ENCODE data around the gene FAM174B.
"Not testable (repeated sequence)": the region's sequence is repeated elsewhere in the genome, so short reads cannot be mapped to it uniquely, and the experiment has no call there.

The FAM174B gene

DNA sequence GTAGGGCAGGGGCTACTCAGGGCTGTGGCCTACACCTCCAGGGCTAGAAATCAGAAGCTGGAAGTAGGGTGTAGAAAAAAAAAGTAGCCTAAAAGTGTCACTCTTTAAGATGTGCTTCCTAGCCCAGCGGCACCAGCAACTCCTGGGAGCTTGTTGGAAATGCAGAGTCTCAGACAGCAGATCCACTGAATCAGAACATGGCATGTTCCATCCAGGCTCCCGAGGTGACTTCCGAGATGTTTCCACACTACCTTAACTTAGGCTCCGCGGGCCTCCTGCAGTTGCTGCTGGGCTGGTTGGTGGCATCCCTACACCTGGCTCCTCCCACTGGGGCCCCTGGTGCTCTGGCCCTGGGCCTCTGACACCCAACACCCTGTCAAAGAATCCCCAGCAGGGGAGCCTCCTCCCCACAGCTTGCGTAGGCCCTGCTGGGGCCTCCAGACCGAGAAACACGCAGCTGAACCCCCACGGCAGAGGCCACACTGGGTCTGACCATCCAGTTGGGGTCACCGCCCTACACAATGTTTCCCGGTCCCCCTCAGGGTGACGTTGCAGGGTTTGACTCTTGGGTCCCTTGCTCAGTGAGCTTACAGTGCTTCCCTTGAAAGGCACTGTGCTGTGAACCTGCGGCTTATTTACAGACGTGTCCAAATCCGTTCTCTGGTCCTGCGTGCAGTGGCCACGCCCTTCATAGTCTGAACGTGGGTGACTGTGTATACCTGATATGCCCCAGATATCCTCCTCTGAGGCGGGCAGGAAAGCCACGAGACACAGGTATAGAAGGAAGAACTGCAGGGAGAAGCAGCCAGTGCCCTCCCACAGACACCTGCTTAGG is 46.5 kb downstream of the FAM174B start:
- H3F3A ChIP-seq (ENCODE audit: insufficient read depth) = no peaks in the 10 kb centered on the region
- no peak overlapping the region for H3K9ac ChIP-seq (ENCODE audit: low read length)
- H3K4me3 ChIP-seq (ENCODE audit: insufficient read depth, low read length, poor library complexity, severe bottlenecking) = no peak overlapping the region
- H3K27me3 ChIP-seq (ENCODE audit: low read length) = no peaks in the 10 kb centered on the region
- H3K36me3 ChIP-seq (ENCODE audit: low read length) = no peaks in the 10 kb centered on the region
- no peaks in the 10 kb centered on the region for H3K9me2 ChIP-seq (replicated peaks; ENCODE audit: insufficient read depth, low read length)
- no peaks in the 10 kb centered on the region for H3K79me2 ChIP-seq (ENCODE audit: insufficient read depth, low read length)
- no peak overlapping the region for H2AFZ ChIP-seq (ENCODE audit: low read depth, low read length, severe bottlenecking)
- H4K20me1 ChIP-seq (ENCODE audit: low read depth, low read length) = no peaks in the 10 kb centered on the region
- no peak overlapping the region for H3K27ac ChIP-seq (ENCODE audit: low read depth, low read length)
- no peak overlapping the region for H3K4me2 ChIP-seq (ENCODE audit: low read depth, low read length, poor library complexity, severe bottlenecking)
- no peak for TF ChIP-seq CTCF (IDR thresholded peaks at IDR 0.05; ENCODE audit: insufficient read depth, low read length, poor library complexity, severe bottlenecking)
- TF ChIP-seq EZH2phosphoT487 (conservative IDR thresholded peaks at IDR 0.05; ENCODE audit: low read length) = no peak
- H3K9me3 ChIP-seq (ENCODE audit: insufficient read depth, low read length) = no peaks in the 10 kb centered on the region

DNA sequence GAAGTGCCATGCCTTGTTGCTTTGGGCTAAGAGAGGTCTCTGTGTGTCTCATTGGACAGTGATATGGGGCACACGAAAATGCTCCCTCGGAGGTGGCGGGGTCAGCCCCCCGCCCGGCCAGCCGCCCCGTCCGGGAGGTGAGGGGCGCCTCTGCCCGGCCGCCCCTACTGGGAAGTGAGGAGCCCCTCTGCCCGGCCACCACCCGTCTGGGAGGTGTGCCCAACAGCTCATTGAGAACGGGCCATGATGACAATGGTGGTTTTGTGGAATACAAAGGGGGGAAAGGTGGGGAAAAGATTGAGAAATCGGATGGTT is 48.8 kb downstream of the FAM174B start:
- not testable (repeated sequence) for H3K27ac ChIP-seq (ENCODE audit: low read depth, low read length); H3K9me3 ChIP-seq (ENCODE audit: insufficient read depth, low read length); H4K20me1 ChIP-seq (ENCODE audit: low read depth, low read length); H3K4me3 ChIP-seq (ENCODE audit: insufficient read depth, low read length, poor library complexity, severe bottlenecking); H3K36me3 ChIP-seq (ENCODE audit: low read length); H3K27me3 ChIP-seq (ENCODE audit: low read length); H2AFZ ChIP-seq (ENCODE audit: low read depth, low read length, severe bottlenecking); H3K9me2 ChIP-seq (replicated peaks; ENCODE audit: insufficient read depth, low read length); H3K79me2 ChIP-seq (ENCODE audit: insufficient read depth, low read length); H3K4me2 ChIP-seq (ENCODE audit: low read depth, low read length, poor library complexity, severe bottlenecking); H3F3A ChIP-seq (ENCODE audit: insufficient read depth); H3K9ac ChIP-seq (ENCODE audit: low read length)

GRCh38 chr15:92606126-92606835 is 49.3 kb downstream of the FAM174B start:
- Histone ChIP-seq H3K4me2 (ENCODE audit: low read depth, low read length, poor library complexity, severe bottlenecking) (no peak overlapping the region), H3K27ac (ENCODE audit: low read depth, low read length) (no peak overlapping the region), H3K9me2 (replicated peaks; ENCODE audit: insufficient read depth, low read length) (no peaks in the 10 kb centered on the region), H3K79me2 (ENCODE audit: insufficient read depth, low read length) (no peaks in the 10 kb centered on the region), H3K4me3 (ENCODE audit: insufficient read depth, low read length, poor library complexity, severe bottlenecking) (no peak overlapping the region), H3K9me3 (ENCODE audit: insufficient read depth, low read length) (no peaks in the 10 kb centered on the region), H3K27me3 (ENCODE audit: low read length) (no peaks in the 10 kb centered on the region), H3K9ac (ENCODE audit: low read length) (no peak overlapping the region), H4K20me1 (ENCODE audit: low read depth, low read length) (no peaks in the 10 kb centered on the region), H2AFZ (ENCODE audit: low read depth, low read length, severe bottlenecking) (no peak overlapping the region), H3F3A (ENCODE audit: insufficient read depth) (no peaks in the 10 kb centered on the region), H3K36me3 (ENCODE audit: low read length) (no peaks in the 10 kb centered on the region)
- TF ChIP-seq EZH2phosphoT487 (conservative IDR thresholded peaks at IDR 0.05; ENCODE audit: low read length) = no peak
- no peak for TF ChIP-seq CTCF (IDR thresholded peaks at IDR 0.05; ENCODE audit: insufficient read depth, low read length, poor library complexity, severe bottlenecking)

Data from SU-DHL-6 (cell line).